H9 (cell line): ENCODE data around the gene INHBC. TPM values are rescaled to one million over a fixed set of nuclear protein-coding genes. Genes with fewer than 3 reads are reported as not detected.

Experiments
- DNase-seq: peaks from one replicate; pipeline ENCODE4 v3.0.0-alpha.2; 2017
- H2AFZ ChIP-seq: one replicate; pipeline ENCODE4 v1.6.1; 2013; ENCODE audit warnings: mild to moderate bottlenecking, low read length, control low read depth, moderate library complexity
- H2AK5ac ChIP-seq: 2 replicates; pipeline ENCODE4 v1.6.1; 2013; ENCODE audit warnings: low read length, control low read depth, mixed read lengths; ENCODE audit not compliant: insufficient read length
- H2BK120ac ChIP-seq: one replicate; pipeline ENCODE4 v1.6.1; 2013; ENCODE audit warnings: low read depth, mild to moderate bottlenecking, low read length, control low read depth, inconsistent platforms; ENCODE audit not compliant: poor library complexity, severe bottlenecking
- H2BK12ac ChIP-seq: 2 replicates; pipeline ENCODE4 v1.6.1; 2013; ENCODE audit warnings: low read length, control low read depth, mixed read lengths, low read depth; ENCODE audit not compliant: insufficient read length
- H2BK15ac ChIP-seq: 2 replicates; pipeline ENCODE4 v1.6.1; 2013; ENCODE audit warnings: low read depth, low read length, control low read depth
- H2BK20ac ChIP-seq: one replicate; pipeline ENCODE4 v1.6.1; 2013; ENCODE audit warnings: low read depth, mild to moderate bottlenecking, low read length, control low read depth, inconsistent platforms; ENCODE audit not compliant: poor library complexity, severe bottlenecking
- H2BK5ac ChIP-seq: 2 replicates; pipeline ENCODE4 v1.6.1; 2013; ENCODE audit warnings: low read length, control low read depth, mixed read lengths; ENCODE audit not compliant: insufficient read length
- H3K14ac ChIP-seq: 2 replicates; pipeline ENCODE4 v1.6.1; 2013; ENCODE audit warnings: low read length, control low read depth; ENCODE audit not compliant: insufficient read depth
- H3K18ac ChIP-seq: 2 replicates; pipeline ENCODE4 v1.6.1; 2013; ENCODE audit warnings: low read depth, mild to moderate bottlenecking, mixed read lengths, low read length, control low read depth; ENCODE audit not compliant: insufficient read length
- H3K23ac ChIP-seq: 2 replicates; pipeline ENCODE4 v1.6.1; 2013; ENCODE audit warnings: low read length, control low read depth, mixed read lengths, low read depth; ENCODE audit not compliant: insufficient read length
- H3K23me2 ChIP-seq: 2 replicates; pipeline ENCODE4 v1.6.1; 2013; ENCODE audit warnings: low read depth, mild to moderate bottlenecking, mixed read lengths, low read length, control low read depth; ENCODE audit not compliant: insufficient read length, poor library complexity, severe bottlenecking
- H3K27ac ChIP-seq: 2 replicates; pipeline ENCODE4 v1.5.1; 2013; ENCODE audit warnings: low read length, control low read depth, mixed read lengths, low read depth; ENCODE audit not compliant: insufficient read length
- H3K27me3 ChIP-seq: 2 replicates; pipeline ENCODE4 v1.6.1; 2013; ENCODE audit warnings: low read length, control low read depth, inconsistent platforms; ENCODE audit not compliant: insufficient read depth
- H3K4ac ChIP-seq: 2 replicates; pipeline ENCODE4 v1.6.1; 2013; ENCODE audit warnings: low read depth, mild to moderate bottlenecking, control low read depth, inconsistent platforms, low read length, moderate library complexity
- H3K4me1 ChIP-seq: 2 replicates; pipeline ENCODE4 v1.6.1; 2013; ENCODE audit warnings: low read length, control low read depth, inconsistent platforms; ENCODE audit not compliant: insufficient read depth
- H3K4me2 ChIP-seq: 2 replicates; pipeline ENCODE4 v1.6.1; 2013; ENCODE audit warnings: low read length, control low read depth, mixed read lengths; ENCODE audit not compliant: insufficient read length, insufficient read depth
- H3K56ac ChIP-seq: 2 replicates; pipeline ENCODE4 v1.6.1; 2013; ENCODE audit warnings: low read depth, mild to moderate bottlenecking, mixed read lengths, low read length, control low read depth; ENCODE audit not compliant: insufficient read length
- H3K79me1 ChIP-seq: 2 replicates; pipeline ENCODE4 v1.6.1; 2013; ENCODE audit warnings: low read depth, mild to moderate bottlenecking, moderate library complexity, low read length, control low read depth, inconsistent platforms; ENCODE audit not compliant: insufficient read depth, poor library complexity, severe bottlenecking
- H3K79me2 ChIP-seq: 2 replicates; pipeline ENCODE4 v1.6.1; 2013; ENCODE audit warnings: low read length, control low read depth, inconsistent platforms; ENCODE audit not compliant: insufficient read depth
- H3K9ac ChIP-seq: 2 replicates; pipeline ENCODE4 v1.6.1; 2013; ENCODE audit warnings: low read length, control low read depth, mixed read lengths; ENCODE audit not compliant: insufficient read length; ENCODE audit errors: extremely low read depth
- H3K9me3 ChIP-seq: one replicate; pipeline ENCODE4 v1.6.1; 2013; ENCODE audit warnings: low read depth, low read length, inconsistent platforms; ENCODE audit not compliant: control insufficient read depth
- H3T11ph ChIP-seq: one replicate; pipeline ENCODE4 v1.6.1; 2013; ENCODE audit warnings: mild to moderate bottlenecking, low read length, control low read depth, inconsistent platforms
- H4K20me1 ChIP-seq: one replicate; pipeline ENCODE4 v1.6.1; 2013; ENCODE audit not compliant: control insufficient read depth, insufficient read length, insufficient read depth
- H4K5ac ChIP-seq: 2 replicates; pipeline ENCODE4 v1.6.1; 2013; ENCODE audit warnings: low read depth, mild to moderate bottlenecking, mixed read lengths, low read length, control low read depth; ENCODE audit not compliant: insufficient read length
- H4K8ac ChIP-seq: replicated peaks from 2 replicates; pipeline ENCODE4 v1.6.1; 2013; ENCODE audit warnings: low read length, control low read depth, mixed read lengths, low read depth; ENCODE audit not compliant: insufficient read length
- H4K91ac ChIP-seq: 2 replicates; pipeline ENCODE4 v1.6.1; 2013; ENCODE audit warnings: low read depth, mild to moderate bottlenecking, moderate library complexity, mixed read lengths, low read length, control low read depth; ENCODE audit not compliant: insufficient read length
- H3K27ac Mint-ChIP-seq, 3 experiments: 2 replicates in 2 of 3; 3 replicates in 1 of 3; pipeline ENCODE4 v1.8.0; 2020 to 2021; ENCODE audit warnings: mixed read lengths in 3 of 3, mild to moderate bottlenecking in 1 of 3, moderate library complexity in 1 of 3
- H3K27me3 Mint-ChIP-seq: 2 replicates; pipeline ENCODE4 v1.8.0; 2021; ENCODE audit warnings: low read depth, mild to moderate bottlenecking, moderate library complexity, mixed read lengths
- H3K36me3 Mint-ChIP-seq, 3 experiments: 2 replicates in 2 of 3; 3 replicates in 1 of 3; pipeline ENCODE4 v1.8.0; 2020 to 2021; ENCODE audit warnings: low read depth in 3 of 3, mixed read lengths in 3 of 3; ENCODE audit not compliant: insufficient read depth in 1 of 3
- H3K4me1 Mint-ChIP-seq, 2 experiments: 2 replicates each; pipeline ENCODE4 v1.8.0; 2020; ENCODE audit warnings: mixed read lengths in 2 of 2
- H3K4me3 Mint-ChIP-seq, 2 experiments: 2 replicates in 1 of 2; 3 replicates in 1 of 2; pipeline ENCODE4 v1.8.0; 2020 to 2021; ENCODE audit warnings: mild to moderate bottlenecking in 2 of 2, mixed read lengths in 2 of 2, moderate library complexity in 1 of 2
- H3K9me3 Mint-ChIP-seq, 2 experiments: 2 replicates in 1 of 2; 3 replicates in 1 of 2; pipeline ENCODE4 v1.8.0; 2020; ENCODE audit warnings: mild to moderate bottlenecking in 2 of 2, mixed read lengths in 2 of 2, moderate library complexity in 1 of 2
- CTCF ChIP-seq: fragments of 200-600 bp; sonication (generic); conservative IDR thresholded peaks from 3 replicates; pipeline ENCODE4 v1.8.0; 2021; ENCODE audit warnings: antibody characterized with exemption, mild to moderate bottlenecking
- WGBS: extraction: QIAGEN DNeasy Blood & Tissue Kit; methylation state at CpG from one replicate; pipeline ENCODE4 v1.1.7; 2013; ENCODE audit warnings: missing lambda C conversion rate, low lambda C conversion rate, mixed read lengths; ENCODE audit not compliant: insufficient read length; ENCODE audit errors: extremely low coverage; 5-methylcytosine and 5-hydroxymethylcytosine counted together
- total RNA-seq: library from RNA; stranded (reverse); gene quantifications from 2 replicates; pipeline ENCODE4 v1.2.1, GENCODE V29; 2021

Gene INHBC
- total RNA-seq, 1 experiment from 2014 or later: not detected

- Histone ChIP-seq H3K79me2 (no peaks in the 10 kb centered on the region), H4K20me1 (no peaks in the 10 kb centered on the region)
- peak overlapping the region; percentile 35 to 68 (median 45); a peak in 4 of 7 replicates for H3K27ac Mint-ChIP-seq
Observed at GRCh38 chr12:57428965-57429364, 5.6 kb upstream of the INHBC start.

More at GRCh38 chr12:57428965-57429364, 5.6 kb upstream of the INHBC start:
- H2BK12ac ChIP-seq: no peak overlapping the region
- no peak overlapping the region for H2BK5ac ChIP-seq
- no peak overlapping the region for H4K8ac ChIP-seq
- H3K4me3 Mint-ChIP-seq: peak overlapping the region; percentile 90 to 99
- H3K27me3 Mint-ChIP-seq: no peaks in the 10 kb centered on the region
- no peak overlapping the region for H2BK20ac ChIP-seq
- no CpG with 5 or more reads among the region's 6 CpGs for WGBS
- no peak overlapping the region for H4K5ac ChIP-seq
- no peaks in the 10 kb centered on the region for H3K27me3 ChIP-seq
- H3K23me2 ChIP-seq: peaks cover 8% of the 10 kb centered on the region
- no peak overlapping the region for H2AFZ ChIP-seq
- DNase-seq: no peak
- no peak overlapping the region for H3K23ac ChIP-seq
- H3K14ac ChIP-seq: no peak overlapping the region
- H3K9ac ChIP-seq: no peak overlapping the region
- H2AK5ac ChIP-seq: no peak overlapping the region
- no peak overlapping the region for H3K27ac ChIP-seq
- no peak overlapping the region for H3T11ph ChIP-seq
- H2BK120ac ChIP-seq: no peak overlapping the region
- H4K91ac ChIP-seq: no peak overlapping the region
- H3K56ac ChIP-seq: no peak overlapping the region
- no peak overlapping the region for H3K4ac ChIP-seq
- H3K4me2 ChIP-seq: no peak overlapping the region
- no peaks in the 10 kb centered on the region; a peak in 1 of 5 replicates for H3K9me3 Mint-ChIP-seq
- H3K4me1 ChIP-seq: no peaks in the 10 kb centered on the region
- no peak for TF ChIP-seq CTCF
- H3K9me3 ChIP-seq: no peaks in the 10 kb centered on the region
- H3K18ac ChIP-seq: no peak overlapping the region
- H2BK15ac ChIP-seq: no peak overlapping the region
- peaks cover 2 to 18% (median 8%) of the 10 kb centered on the region in 3 experiments; a peak in 6 of 7 replicates for H3K36me3 Mint-ChIP-seq
- H3K4me1 Mint-ChIP-seq: peaks cover 20 to 27% of the 10 kb centered on the region in 2 experiments
- H3K79me1 ChIP-seq: no peaks in the 10 kb centered on the region
